Small intestine (tissue), 16 donors: ENCODE results near the gene SLITRK1. TPM values are rescaled to one million over a fixed set of nuclear protein-coding genes. Genes with fewer than 3 reads are reported as not detected.

Source experiments
- DNase-seq, 2 donors: peaks; one replicate each; pipeline versions ENCODE4 v3.0.0 to v3.0.0-alpha.2; 2013
- FAIRE-seq: peaks from 2 replicates; lab custom pipeline; 2012; peaks lifted over from hg19 to GRCh38; lab: Jason Lieb, UNC
- H3K27ac ChIP-seq, 3 donors: one replicate each; pipeline ENCODE4 v1.5.1; 2013; ENCODE audit warnings: low read length in 2 of 3, mild to moderate bottlenecking in 2 of 3, control low read depth in 1 of 3, inconsistent platforms in 1 of 3, low read depth in 1 of 3, moderate library complexity in 1 of 3
- H3K27me3 ChIP-seq, 3 donors: one replicate each; pipeline ENCODE4 v1.6.1; 2013; ENCODE audit warnings: low read length in 3 of 3, inconsistent platforms in 1 of 3; ENCODE audit not compliant: control insufficient read depth in 3 of 3, insufficient read depth in 3 of 3
- H3K36me3 ChIP-seq, 3 donors: one replicate each; pipeline ENCODE4 v1.6.1; 2013; ENCODE audit warnings: low read length in 3 of 3, inconsistent platforms in 1 of 3, low read depth in 1 of 3, mild to moderate bottlenecking in 1 of 3, moderate library complexity in 1 of 3; ENCODE audit not compliant: control insufficient read depth in 3 of 3, insufficient read depth in 2 of 3
- H3K4me1 ChIP-seq, 3 donors: one replicate each; pipeline ENCODE4 v1.6.1; 2013; ENCODE audit warnings: low read length in 2 of 3, inconsistent platforms in 1 of 3, low read depth in 1 of 3, mild to moderate bottlenecking in 1 of 3, moderate library complexity in 1 of 3; ENCODE audit not compliant: control insufficient read depth in 3 of 3, insufficient read depth in 2 of 3
- H3K4me3 ChIP-seq, 3 donors: one replicate each; pipeline ENCODE4 v1.5.1; 2013; ENCODE audit warnings: low read length in 3 of 3, control low read depth in 1 of 3, inconsistent platforms in 1 of 3, low read depth in 1 of 3, mild to moderate bottlenecking in 1 of 3, moderate library complexity in 1 of 3
- H3K9me3 ChIP-seq, 2 donors: one replicate each; pipeline ENCODE4 v1.6.1; 2013; ENCODE audit warnings: low read depth in 1 of 2, low read length in 1 of 2; ENCODE audit not compliant: control insufficient read depth in 2 of 2, insufficient read depth in 1 of 2
- WGBS, 3 donors: extraction: QIAGEN DNeasy Blood & Tissue Kit; methylation state at CpG; one replicate each; pipeline ENCODE4 v1.1.7; 2013; 5-methylcytosine and 5-hydroxymethylcytosine counted together
- long read RNA-seq, 10 donors: transcript quantifications; one replicate each; lab custom pipeline, GENCODE V29; 2026
- polyA plus RNA-seq, 4 donors: library from polyadenylated mRNA; stranded (reverse) in 3 of 4; unstranded in 1 of 4; fragments of 200-250 nt in 3 of 4; fragments of 120-200 nt in 1 of 4; gene quantifications; one replicate each; pipeline versions ENCODE4 v1.2.1 to v1.2.3, GENCODE V29; 2013
- donor health status: healthy with polysubstance abuse.
- donor health status: control.
- donor health status: control.
- donor health status: Bipolar disorder and iron deficiency.
- donor health status: healthy.

SLITRK1 gene
- under 1 TPM in 2 of 4 donors, not detected in 2; 0.04 to 0.13 TPM for polyA plus RNA-seq
- long read RNA-seq, donor 1: 0 reads
- long read RNA-seq, donor 2: 0 reads
- long read RNA-seq, donor 3: 0 reads
- long read RNA-seq, donor 4: 0 reads
- long read RNA-seq, donor 5: 0 reads
- long read RNA-seq, donor 6: 0 reads
- long read RNA-seq, donor 7: 0 reads
- long read RNA-seq, donor 8, full-length matches to known transcripts: 1 of 1 reads
- long read RNA-seq, donor 8, partial matches to known transcripts: 0 of 1 reads
- long read RNA-seq, donor 8, other reads (novel, unspliced or antisense): 0 of 1 reads
- long read RNA-seq, donor 9, full-length matches to known transcripts: 1 of 1 reads
- long read RNA-seq, donor 9, partial matches to known transcripts: 0 of 1 reads
- long read RNA-seq, donor 9, other reads (novel, unspliced or antisense): 0 of 1 reads
- long read RNA-seq, donor 10: 0 reads

- WGBS, 3 donors: 2 to 11% (median 8%) methylated on average over 32 of the region's 32 CpGs
- H3K36me3 ChIP-seq: no peaks in the 10 kb centered on the region
- no peaks in the 10 kb centered on the region for H3K4me1 ChIP-seq
- no peak within 1 kb of the TSS for H3K27ac ChIP-seq
- DNase-seq (peak in 1 of 2 donors; percentile 48), FAIRE-seq (no peak)
- H3K4me3 ChIP-seq: peak within 1 kb of the TSS in 1 of 3 donors; percentile 28
- H3K27me3 ChIP-seq: peaks cover 0 to 43% (median 25%) of the 10 kb centered on the region in 3 donors
- no peaks in the 10 kb centered on the region for H3K9me3 ChIP-seq
These were observed at the start of gene SLITRK1 for GRCh38 chr13:83881917-83882605. Gene SLITRK1 (minus strand): TSS chr13:83882474. CDS start chr13:83881507, 967 bp downstream.

GRCh38 chr13:83929157-83929556, 46.9 kb upstream of the SLITRK1 start:
- no peaks in the 10 kb centered on the region for H3K27me3 ChIP-seq
- 50 to 61% (median 53%) methylated on average over 4 of the region's 4 CpGs for WGBS, 3 donors
- no peak overlapping the region for H3K27ac ChIP-seq
- H3K4me3 ChIP-seq: no peak overlapping the region
- no peaks in the 10 kb centered on the region for H3K4me1 ChIP-seq
- no peaks in the 10 kb centered on the region for H3K9me3 ChIP-seq
- no peaks in the 10 kb centered on the region for H3K36me3 ChIP-seq
- FAIRE-seq: no peak
- DNase-seq: no peak

GRCh38 chr13:83919775-83920174, 37.5 kb upstream of the SLITRK1 start:
- DNase-seq (no peak), FAIRE-seq (no peak)
- H3K9me3 ChIP-seq: no peaks in the 10 kb centered on the region
- 71 to 85% (median 78%) methylated on average over 6 of the region's 6 CpGs for WGBS, 3 donors
- no peak overlapping the region for H3K4me3 ChIP-seq
- H3K27ac ChIP-seq: no peak overlapping the region
- no peaks in the 10 kb centered on the region for H3K36me3 ChIP-seq
- H3K4me1 ChIP-seq: no peaks in the 10 kb centered on the region
- no peaks in the 10 kb centered on the region for H3K27me3 ChIP-seq

- DNase-seq: no peak
- no peak for FAIRE-seq
- Histone ChIP-seq H3K4me1 (no peaks in the 10 kb centered on the region), H3K4me3 (no peak overlapping the region), H3K36me3 (no peaks in the 10 kb centered on the region), H3K9me3 (no peaks in the 10 kb centered on the region), H3K27ac (no peak overlapping the region), H3K27me3 (no peaks in the 10 kb centered on the region)
- WGBS, 3 donors: 51 to 74% (median 58%) methylated on average over 4 of the region's 4 CpGs
These were observed 32.1 kb upstream of the SLITRK1 start for GRCh38 chr13:83914368-83914767.

- H3K27ac ChIP-seq: no peak overlapping the region
- no peaks in the 10 kb centered on the region for H3K36me3 ChIP-seq
- no peak for DNase-seq
- H3K4me3 ChIP-seq: no peak overlapping the region
- no peaks in the 10 kb centered on the region for H3K27me3 ChIP-seq
- no peaks in the 10 kb centered on the region for H3K4me1 ChIP-seq
- H3K9me3 ChIP-seq: peaks cover 0 to 4% of the 10 kb centered on the region in 2 donors
- no peak for FAIRE-seq
- WGBS, 3 donors: 88 to 94% (median 92%) methylated on average over 25 of the region's 25 CpGs
These were observed 25.1 kb upstream of the SLITRK1 start for GRCh38 chr13:83907196-83907989.

GRCh38 chr13:83906240-83906820, 24.1 kb upstream of the SLITRK1 start:
- Histone ChIP-seq H3K27me3 (no peaks in the 10 kb centered on the region), H3K36me3 (no peaks in the 10 kb centered on the region), H3K4me1 (no peaks in the 10 kb centered on the region), H3K27ac (no peak overlapping the region), H3K4me3 (no peak overlapping the region), H3K9me3 (peaks cover 0 to 4% of the 10 kb centered on the region in 2 donors)
- 87 to 92% (median 90%) methylated on average over 25 of the region's 25 CpGs for WGBS, 3 donors
- FAIRE-seq: no peak
- DNase-seq: no peak

GRCh38 chr13:83905641-83906040, 23.4 kb upstream of the SLITRK1 start:
- WGBS, 3 donors: 68 to 77% (median 75%) methylated on average over 5 of the region's 5 CpGs
- no peak overlapping the region for H3K27ac ChIP-seq

More at GRCh38 chr13:83905641-83906040, 23.4 kb upstream of the SLITRK1 start:
- H3K4me1 ChIP-seq: no peaks in the 10 kb centered on the region
- H3K9me3 ChIP-seq: peaks cover 0 to 4% of the 10 kb centered on the region in 2 donors
- H3K27me3 ChIP-seq: no peaks in the 10 kb centered on the region
- H3K4me3 ChIP-seq: no peak overlapping the region
- no peaks in the 10 kb centered on the region for H3K36me3 ChIP-seq
- DNase-seq (no peak), FAIRE-seq (no peak)
